Epithelial cell of proximal tubule (primary cell): ENCODE results near the gene PRPF8. TPM values are rescaled to one million over a fixed set of nuclear protein-coding genes. Genes with fewer than 3 reads are reported as not detected.

Source experiments
- DNase-seq: peaks from one replicate; pipeline ENCODE4 v3.0.0-alpha.2; 2011; ENCODE audit warnings: low read depth
- H3K4me3 ChIP-seq: 2 replicates; pipeline ENCODE4 v1.5.1; 2011; ENCODE audit warnings: low read depth, mild to moderate bottlenecking, low read length
- CTCF ChIP-seq: conservative IDR thresholded peaks from 2 replicates; pipeline ENCODE4 v1.5.1; 2012; ENCODE audit warnings: low read depth, mild to moderate bottlenecking, low read length
- total RNA-seq: library from RNA; depleted of rRNA; stranded (reverse); fragments of >200 nt; gene quantifications from 2 replicates; pipeline ENCODE4 v1.2.3, GENCODE V29; 2015

The PRPF8 gene
- total RNA-seq, 1 donor from 2014 or later, result 119 TPM

GRCh38 chr17:1621273-1621954 lies 63.3 kb downstream of the PRPF8 start:
- TF ChIP-seq CTCF, result no peak
- DNase-seq, result no peak
- H3K4me3 ChIP-seq, result no peak overlapping the region

- no peak for TF ChIP-seq CTCF
- no peak overlapping the region for H3K4me3 ChIP-seq
- DNase-seq, result no peak
Measured at GRCh38 chr17:1620486-1620885, 64.2 kb downstream of the PRPF8 start.

GRCh38 chr17:1617620-1618174 lies 67.0 kb downstream of the PRPF8 start:
- peak overlapping the region; percentile 19 for H3K4me3 ChIP-seq
- TF ChIP-seq CTCF, result peak; percentile 34
- peak; percentile 52 for DNase-seq

- no peak for TF ChIP-seq CTCF
- no peak for DNase-seq
- no peak overlapping the region for H3K4me3 ChIP-seq
Measured at GRCh38 chr17:1616101-1616500, 68.6 kb downstream of the PRPF8 start.

- no peak overlapping the region for H3K4me3 ChIP-seq
- DNase-seq, result no peak
- TF ChIP-seq CTCF, result no peak
Measured at GRCh38 chr17:1612400-1612799, 72.3 kb downstream of the PRPF8 start.

- TF ChIP-seq CTCF, result no peak
- H3K4me3 ChIP-seq, result no peak overlapping the region
- DNase-seq, result no peak
Measured at GRCh38 chr17:1611715-1612114, 73.0 kb downstream of the PRPF8 start.

GRCh38 chr17:1608676-1609075 lies 76.0 kb downstream of the PRPF8 start:
- TF ChIP-seq CTCF, result no peak
- DNase-seq, result no peak
- H3K4me3 ChIP-seq, result no peak overlapping the region
